K562 (cell line): Measurements from ENCODE around the gene PDE9A. TPM values are rescaled to one million over a fixed set of nuclear protein-coding genes. Genes with fewer than 3 reads are reported as not detected.

Experiments
- ATAC-seq: fragments of 200-7000 bp; cut with Tn5 transposase; 3 replicates; pipeline ENCODE4 v1.9.1; 2020; ENCODE audit warnings: moderate library complexity
- BruUV-seq: library from RNA; stranded (reverse); fragments of 400-500 nt; replicated peaks from 2 replicates; lab custom pipeline; 2021; lab: Mats Ljungman, UMichigan
- CTCF ChIA-PET: fragments of 300-600 bp; formaldehyde crosslinking; extraction: SDS; loops from one replicate; lab custom pipeline; 2021; ENCODE audit warnings: low intra/inter-chr PET ratio; lab: Yijun Ruan, JAX
- POLR2A ChIA-PET: fragments of 300-600, 350-650 bp; sonication (Branson Sonifier 250); formaldehyde crosslinking; extraction: SDS; loops from one replicate; lab custom pipeline; 2021; ENCODE audit warnings: antibody characterized with exemption, inconsistent platforms; lab: Yijun Ruan, JAX
- DNase-seq, 4 experiments: peaks; one replicate each; pipeline versions ENCODE4 v3.0.0 to v3.0.0-alpha.2; 2011 to 2018; ENCODE audit warnings: low spot score in 3 of 4, mixed read lengths in 3 of 4; ENCODE audit errors: extremely low read depth in 1 of 4
- FAIRE-seq: peaks from 2 replicates; lab custom pipeline; 2011; peaks lifted over from hg19 to GRCh38; lab: Jason Lieb, UNC
- H2AFZ ChIP-seq: 2 replicates; pipeline ENCODE4 v1.6.0; 2011; ENCODE audit warnings: low read depth, low read length, control low read depth, inconsistent platforms
- H3K27ac ChIP-seq: fragments of 200-600 bp; 3 replicates; pipeline ENCODE4 v1.8.0; 2011; ENCODE audit warnings: low read depth, mild to moderate bottlenecking, control low read depth, inconsistent platforms, low read length, moderate library complexity, mixed read lengths; ENCODE audit errors: extremely low read depth
- H3K27me3 ChIP-seq, 2 experiments: fragments of 300-600 bp in 1 of 2; 2 replicates in 1 of 2; 3 replicates in 1 of 2; pipeline versions ENCODE4 v1.6.0 to v1.8.0; 2011; ENCODE audit warnings: inconsistent platforms in 2 of 2, low read length in 2 of 2, mild to moderate bottlenecking in 1 of 2, mixed read lengths in 1 of 2, moderate library complexity in 1 of 2; ENCODE audit not compliant: control insufficient read depth in 2 of 2, insufficient read depth in 2 of 2
- H3K36me3 ChIP-seq: fragments of 300-600 bp; 3 replicates; pipeline ENCODE4 v1.8.0; 2011; ENCODE audit warnings: mild to moderate bottlenecking, low read length, inconsistent platforms; ENCODE audit not compliant: control insufficient read depth, insufficient read depth
- H3K4me1 ChIP-seq, 2 experiments: fragments of 200-600 bp in 1 of 2; replicated peaks in 1 of 2; 2 replicates in 1 of 2; 3 replicates in 1 of 2; pipeline versions ENCODE4 v1.5.1 to v1.8.0; 2011; ENCODE audit warnings: inconsistent platforms in 2 of 2, low read length in 2 of 2, mild to moderate bottlenecking in 1 of 2, mixed read lengths in 1 of 2, moderate library complexity in 1 of 2; ENCODE audit not compliant: control insufficient read depth in 2 of 2, insufficient read depth in 2 of 2
- H3K4me2 ChIP-seq: 2 replicates; pipeline ENCODE4 v1.6.1; 2011; ENCODE audit warnings: low read length, control low read depth, inconsistent platforms, mixed read lengths; ENCODE audit not compliant: insufficient read depth
- H3K4me3 ChIP-seq: fragments of 200-600 bp; sonication (generic), shearing (Covaris generic); 2 replicates; pipeline ENCODE4 v1.5.1; 2016; ENCODE audit warnings: control low read depth, inconsistent platforms
- H3K79me2 ChIP-seq: fragments of 200-600 bp; 3 replicates; pipeline ENCODE4 v1.8.0; 2011; ENCODE audit warnings: low read length, inconsistent platforms; ENCODE audit not compliant: control insufficient read depth, insufficient read depth
- H3K9ac ChIP-seq, 2 experiments: 2 replicates each; pipeline versions ENCODE4 v1.6.0 to v1.6.1; 2011; ENCODE audit warnings: low read depth in 2 of 2, low read length in 2 of 2, control low read depth in 1 of 2, inconsistent platforms in 1 of 2, mild to moderate bottlenecking in 1 of 2, mixed read lengths in 1 of 2; ENCODE audit not compliant: insufficient read depth in 1 of 2
- H3K9me1 ChIP-seq: one replicate; pipeline ENCODE4 v1.6.0; 2011; ENCODE audit warnings: inconsistent platforms, mild to moderate bottlenecking, low read length, moderate library complexity; ENCODE audit not compliant: control insufficient read depth, insufficient read depth
- H3K9me3 ChIP-seq: replicated peaks from 2 replicates; pipeline ENCODE4 v1.5.1; 2011; ENCODE audit warnings: low read depth, low read length, inconsistent platforms; ENCODE audit not compliant: control insufficient read depth, insufficient read depth
- H4K20me1 ChIP-seq: replicated peaks from 2 replicates; pipeline ENCODE4 v1.6.1; 2011; ENCODE audit warnings: low read length, inconsistent platforms, mixed read lengths; ENCODE audit not compliant: control insufficient read depth, insufficient read depth
- CHD2 ChIP-seq: IDR thresholded peaks from 2 replicates; pipeline ENCODE4 v1.6.1; 2011; ENCODE audit warnings: low read depth, low read length
- WGBS: fragments of 100-300 bp; shearing (Covaris generic); methylation state at CpG from one replicate; pipeline ENCODE4 v1.1.6; 2016; ENCODE audit warnings: low coverage, mixed read lengths; ENCODE audit not compliant: insufficient coverage; ENCODE audit errors: missing lambda C conversion rate; 5-methylcytosine and 5-hydroxymethylcytosine counted together
- in situ Hi-C: fragments of 300-500 bp; cut with MboI; formaldehyde crosslinking; loops from 4 replicates; pipeline ENCODE4 v1.15.0; 2018; ENCODE audit warnings: inconsistent platforms, mixed read lengths
- intact Hi-C: fragments of 100-400 bp; cut with micrococcal nuclease; formaldehyde crosslinking; loops from 2 replicates; pipeline ENCODE4 v1.14.2; 2022
- polyA plus RNA-seq, 8 experiments: library from polyadenylated mRNA; depleted of rRNA in 4 of 8; stranded (reverse) in 5 of 8; unstranded in 3 of 8; fragments of >200 nt; fragmentation: Nextera tagmentation in 2 of 8; fragmentation: Illumina TruSeq in 1 of 8; extraction: Ambion mirVana in 2 of 8; extraction: Trizol in 1 of 8; gene quantifications; 2 replicates each; pipeline versions ENCODE4 v1.2.1 to v1.2.3, GENCODE V29; 2011 to 2014; ENCODE audit warnings: inconsistent platforms in 1 of 8, missing spikeins in 1 of 8
- total RNA-seq, 7 experiments: library from RNA; depleted of rRNA in 6 of 7; stranded (reverse); fragments of >200 nt in 6 of 7; fragmentation: Illumina TruSeq in 2 of 7; extraction: Trizol in 2 of 7; gene quantifications; 2 replicates each; pipeline versions ENCODE4 v1.2.1 to v1.2.3, GENCODE V29; 2011 to 2021; ENCODE audit warnings: low replicate concordance in 1 of 7
- TF ChIP-seq, protein P1 (sequence below): fragments of 450-650 bp; conservative IDR thresholded peaks from 2 replicates; pipeline ENCODE4 v1.6.1; 2016; ENCODE audit warnings: missing genetic modification characterization, low read depth, mild to moderate bottlenecking, missing compliant biosample characterization, moderate library complexity
- TF ChIP-seq, protein P2 (sequence below): fragments of 250-450 bp; sonication (Bioruptor Pico); IDR thresholded peaks from 2 replicates; pipeline ENCODE4 v1.8.0; 2021; ENCODE audit warnings: mild to moderate bottlenecking, moderate library complexity

Gene PDE9A
- total and polyA plus RNA-seq, 9 of the 15 experiments (the other 6 are each of a cell fraction or from before 2014, with no cell fraction given) = 0.07 to 0.27 TPM; not detected in 7

DNA sequence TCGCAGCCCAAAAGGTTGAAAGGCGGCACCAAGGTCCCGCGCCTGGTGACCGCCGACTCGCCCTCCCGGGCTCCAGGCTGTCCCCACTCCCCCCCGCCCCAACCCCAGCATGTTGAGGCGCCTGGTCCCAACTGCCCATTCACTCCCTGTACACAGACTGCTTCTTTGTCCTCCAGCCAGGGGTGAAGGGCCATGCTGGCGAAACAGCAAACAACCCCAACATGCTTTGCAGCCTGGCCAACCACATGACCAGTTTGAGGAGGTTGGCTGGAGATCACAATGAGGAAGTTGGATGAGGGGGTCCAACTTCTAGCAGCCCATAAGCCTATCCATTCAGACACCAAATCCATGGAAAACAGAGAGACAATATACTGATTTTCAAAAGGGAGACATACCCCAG, 13.5 kb downstream of the PDE9A start:
- no TSS peak for BruUV-seq
- H3K9ac ChIP-seq = no peak overlapping the region
- peaks cover 15% of the 10 kb centered on the region; the same call in 1 of the 2 replicates for H4K20me1 ChIP-seq
- TF ChIP-seq, protein P1, sequence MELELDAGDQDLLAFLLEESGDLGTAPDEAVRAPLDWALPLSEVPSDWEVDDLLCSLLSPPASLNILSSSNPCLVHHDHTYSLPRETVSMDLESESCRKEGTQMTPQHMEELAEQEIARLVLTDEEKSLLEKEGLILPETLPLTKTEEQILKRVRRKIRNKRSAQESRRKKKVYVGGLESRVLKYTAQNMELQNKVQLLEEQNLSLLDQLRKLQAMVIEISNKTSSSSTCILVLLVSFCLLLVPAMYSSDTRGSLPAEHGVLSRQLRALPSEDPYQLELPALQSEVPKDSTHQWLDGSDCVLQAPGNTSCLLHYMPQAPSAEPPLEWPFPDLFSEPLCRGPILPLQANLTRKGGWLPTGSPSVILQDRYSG (tag) = no peak
- TF ChIP-seq, protein P2, sequence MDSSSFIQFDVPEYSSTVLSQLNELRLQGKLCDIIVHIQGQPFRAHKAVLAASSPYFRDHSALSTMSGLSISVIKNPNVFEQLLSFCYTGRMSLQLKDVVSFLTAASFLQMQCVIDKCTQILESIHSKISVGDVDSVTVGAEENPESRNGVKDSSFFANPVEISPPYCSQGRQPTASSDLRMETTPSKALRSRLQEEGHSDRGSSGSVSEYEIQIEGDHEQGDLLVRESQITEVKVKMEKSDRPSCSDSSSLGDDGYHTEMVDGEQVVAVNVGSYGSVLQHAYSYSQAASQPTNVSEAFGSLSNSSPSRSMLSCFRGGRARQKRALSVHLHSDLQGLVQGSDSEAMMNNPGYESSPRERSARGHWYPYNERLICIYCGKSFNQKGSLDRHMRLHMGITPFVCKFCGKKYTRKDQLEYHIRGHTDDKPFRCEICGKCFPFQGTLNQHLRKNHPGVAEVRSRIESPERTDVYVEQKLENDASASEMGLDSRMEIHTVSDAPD (CRISPR knock-in tag) = no peak
- TF ChIP-seq CHD2 = no peak
- TF ChIP-seq, all 486 proteins: peak for 0
- ChIA-PET CTCF (no interaction called here), POLR2A (no interaction called here)
- Histone ChIP-seq H3K27me3 (peaks cover 9 to 52% of the 10 kb centered on the region in 2 experiments; a peak in 4 of 5 replicates), H3K36me3 (no peaks in the 10 kb centered on the region), H3K4me2 (no peak overlapping the region), H2AFZ (no peak overlapping the region), H3K9me3 (peaks cover 6% of the 10 kb centered on the region; the same call in 1 of the 2 replicates), H3K27ac (no peak overlapping the region), H3K4me3 (no peak overlapping the region), H3K79me2 (no peaks in the 10 kb centered on the region), H3K9me1 (no peaks in the 10 kb centered on the region), H3K4me1 (peaks cover 15 to 20% of the 10 kb centered on the region in 2 experiments)
- 45% methylated on average over 11 of the region's 11 CpGs for WGBS
- in situ Hi-C loops (no loop called here), intact Hi-C loops (no loop called here)
- no peak for FAIRE-seq
- no peak for DNase-seq
- no peak for ATAC-seq
